HepG2 (cell line): ENCODE data around the gene PDS5B. TPM values are rescaled to one million over a fixed set of nuclear protein-coding genes. Genes with fewer than 3 reads are reported as not detected.

Experiments used
- KLF6 ChIP-seq: IDR thresholded peaks from 2 replicates; pipeline ENCODE4 v1.8.0; 2016; ENCODE audit warnings: missing biosample characterization, missing genetic modification reagents
- MTA3 ChIP-seq: sonication (generic); formaldehyde crosslinking; IDR thresholded peaks from 2 replicates; pipeline ENCODE4 v1.4.0; 2020; ENCODE audit warnings: missing genetic modification reagents
- POGZ ChIP-seq: sonication (generic); formaldehyde crosslinking; IDR thresholded peaks from 2 replicates; pipeline ENCODE4 v1.4.0; 2020; ENCODE audit warnings: mild to moderate bottlenecking, missing genetic modification reagents
- PRPF4 ChIP-seq: fragments of 200-400 bp; formaldehyde crosslinking; IDR thresholded peaks from 2 replicates; pipeline ENCODE4 v1.6.1; 2016; ENCODE audit warnings: low read length, low read depth; ENCODE audit not compliant: poor library complexity, severe bottlenecking
- RARG ChIP-seq: sonication (generic); formaldehyde crosslinking; IDR thresholded peaks from 2 replicates; pipeline ENCODE4 v1.4.0; 2020; ENCODE audit warnings: low read depth, mild to moderate bottlenecking, missing genetic modification reagents
- RXRA ChIP-seq: sonication (generic); formaldehyde crosslinking; IDR thresholded peaks from 2 replicates; pipeline ENCODE4 v1.5.1; 2020; ENCODE audit warnings: missing genetic modification reagents
- SALL2 ChIP-seq: sonication (generic); formaldehyde crosslinking; IDR thresholded peaks from 2 replicates; pipeline ENCODE4 v1.8.1; 2023; ENCODE audit warnings: mild to moderate bottlenecking, missing genetic modification reagents, inconsistent platforms
- SIX4 ChIP-seq: sonication (generic); formaldehyde crosslinking; IDR thresholded peaks from 2 replicates; pipeline ENCODE4 v1.4.0; 2020; ENCODE audit warnings: missing genetic modification reagents
- TMF1 ChIP-seq: sonication (generic); formaldehyde crosslinking; IDR thresholded peaks from 2 replicates; pipeline ENCODE4 v1.8.1; 2022; ENCODE audit warnings: low read depth, missing genetic modification reagents
- TOE1 ChIP-seq: sonication (generic); formaldehyde crosslinking; IDR thresholded peaks from 2 replicates; pipeline ENCODE4 v1.4.0; 2020; ENCODE audit warnings: mild to moderate bottlenecking, missing genetic modification reagents
- ZNF124 ChIP-seq: sonication (generic); formaldehyde crosslinking; IDR thresholded peaks from 2 replicates; pipeline ENCODE4 v1.4.0; 2020; ENCODE audit warnings: missing genetic modification reagents
- ZNF251 ChIP-seq: sonication (generic); formaldehyde crosslinking; IDR thresholded peaks from 2 replicates; pipeline ENCODE4 v1.9.0; 2021; ENCODE audit warnings: mild to moderate bottlenecking, missing genetic modification reagents
- ZNF296 ChIP-seq: sonication (generic); formaldehyde crosslinking; conservative IDR thresholded peaks from 2 replicates; pipeline ENCODE4 v1.5.0; 2020; ENCODE audit warnings: mild to moderate bottlenecking, missing genetic modification reagents
- ZNF44 ChIP-seq: sonication (generic); formaldehyde crosslinking; IDR thresholded peaks from 2 replicates; pipeline ENCODE4 v1.5.1; 2020; ENCODE audit warnings: mild to moderate bottlenecking, missing genetic modification reagents
- ZNF496 ChIP-seq: sonication (generic); formaldehyde crosslinking; IDR thresholded peaks from 2 replicates; pipeline ENCODE4 v1.8.1; 2023; ENCODE audit warnings: mild to moderate bottlenecking, moderate library complexity, missing genetic modification reagents; ENCODE audit not compliant: insufficient replicate concordance
- ZNF572 ChIP-seq: sonication (generic); formaldehyde crosslinking; IDR thresholded peaks from 2 replicates; pipeline ENCODE4 v1.5.1; 2020; ENCODE audit warnings: mild to moderate bottlenecking, missing genetic modification reagents
- ZNF773 ChIP-seq: sonication (generic); formaldehyde crosslinking; IDR thresholded peaks from 2 replicates; pipeline ENCODE4 v1.4.0; 2020; ENCODE audit warnings: missing genetic modification reagents, borderline replicate concordance
- ZNF792 ChIP-seq: IDR thresholded peaks from 2 replicates; pipeline ENCODE4 v1.6.1; 2016
- ZNF878 ChIP-seq: sonication (generic); formaldehyde crosslinking; IDR thresholded peaks from 2 replicates; pipeline ENCODE4 v1.8.1; 2023; ENCODE audit warnings: mild to moderate bottlenecking, missing genetic modification reagents, moderate library complexity
- polyA plus RNA-seq, 8 experiments: library from polyadenylated mRNA; depleted of rRNA in 3 of 8; stranded (reverse) in 7 of 8; unstranded in 1 of 8; fragments of >200 nt; fragmentation: Illumina TruSeq in 4 of 8; extraction: Trizol in 4 of 8; gene quantifications; 2 replicates each; pipeline versions ENCODE4 v1.2.1 to v1.2.3, GENCODE V29; 2011 to 2016; ENCODE audit warnings: low read depth in 4 of 8, missing spikeins in 1 of 8, mixed read lengths in 1 of 8; ENCODE audit not compliant: insufficient read depth in 1 of 8
- total RNA-seq, 5 experiments: library from RNA; depleted of rRNA; stranded (reverse); fragments of >200 nt; fragmentation: Illumina TruSeq; extraction: Trizol; gene quantifications; 2 replicates each; pipeline ENCODE4 v1.2.3, GENCODE V29; 2016; ENCODE audit warnings: low read depth in 1 of 5
- TF ChIP-seq, protein P1 (sequence below): sonication (generic); formaldehyde crosslinking; conservative IDR thresholded peaks from 2 replicates; pipeline ENCODE4 v1.4.0; 2020; ENCODE audit warnings: missing genetic modification reagents
- TF ChIP-seq, protein P2 (sequence below): sonication (generic); formaldehyde crosslinking; IDR thresholded peaks from 2 replicates; pipeline ENCODE4 v1.5.1; 2020; ENCODE audit warnings: missing genetic modification reagents, mild to moderate bottlenecking, borderline replicate concordance
- TF ChIP-seq, protein P3 (sequence below): sonication (generic); formaldehyde crosslinking; IDR thresholded peaks from 2 replicates; pipeline ENCODE4 v1.5.1; 2020; ENCODE audit warnings: mild to moderate bottlenecking, moderate library complexity, missing genetic modification reagents
- TF ChIP-seq, protein P4 (sequence below): sonication (generic); formaldehyde crosslinking; IDR thresholded peaks from 2 replicates; pipeline ENCODE4 v1.5.0; 2020; ENCODE audit warnings: missing genetic modification reagents
- TF ChIP-seq, protein P5 (sequence below): sonication (generic); formaldehyde crosslinking; IDR thresholded peaks from 2 replicates; pipeline ENCODE4 v1.4.0; 2020; ENCODE audit warnings: mild to moderate bottlenecking, missing genetic modification reagents

The PDS5B gene
- total and polyA plus RNA-seq, 2 of the 13 experiments (the other 11 are each of a cell fraction or from before 2014, with no cell fraction given) = 5.8 to 24.6 TPM

DNA sequence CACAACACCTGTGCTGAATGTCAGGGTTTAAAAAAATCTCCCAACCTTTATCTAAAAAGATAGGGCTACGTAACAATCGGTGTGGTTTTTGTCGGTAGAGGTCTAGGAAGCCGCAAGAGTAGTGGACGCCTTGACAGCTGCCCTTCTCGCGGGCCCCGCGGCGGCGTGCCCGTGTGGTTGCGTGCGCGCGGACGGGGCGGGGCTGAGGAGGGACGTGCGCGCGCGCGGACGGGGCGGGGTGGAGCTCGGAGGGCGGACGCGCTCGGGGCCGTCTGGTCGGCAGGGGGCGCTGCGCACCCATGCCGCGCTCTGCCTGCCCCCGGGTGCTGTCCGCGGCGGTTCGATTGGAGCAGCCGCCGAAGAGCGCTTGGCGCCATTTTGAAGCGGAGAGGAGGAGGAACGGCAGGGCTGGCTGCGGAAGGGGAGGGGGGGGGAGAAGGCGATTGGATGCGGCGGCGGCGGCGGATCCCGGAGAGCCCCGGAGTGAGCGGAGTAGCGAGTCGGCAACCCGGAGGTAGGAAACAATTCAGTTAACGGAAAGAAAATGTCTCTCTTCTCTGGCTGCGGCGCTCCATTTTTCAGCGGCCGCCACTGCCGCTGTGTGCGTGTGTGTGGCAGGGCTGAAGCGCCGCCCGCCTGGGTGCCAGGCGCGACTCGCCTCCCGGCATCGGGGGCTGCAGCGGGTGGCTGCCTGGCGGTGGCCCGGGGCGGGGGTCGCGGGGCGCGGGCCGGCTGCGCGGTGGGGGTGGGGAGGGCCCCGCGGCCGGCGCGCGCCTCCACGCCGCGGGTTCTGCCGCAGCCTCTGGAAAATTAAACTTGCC, at the start of gene PDS5B (continued):
- TF ChIP-seq, protein P1, sequence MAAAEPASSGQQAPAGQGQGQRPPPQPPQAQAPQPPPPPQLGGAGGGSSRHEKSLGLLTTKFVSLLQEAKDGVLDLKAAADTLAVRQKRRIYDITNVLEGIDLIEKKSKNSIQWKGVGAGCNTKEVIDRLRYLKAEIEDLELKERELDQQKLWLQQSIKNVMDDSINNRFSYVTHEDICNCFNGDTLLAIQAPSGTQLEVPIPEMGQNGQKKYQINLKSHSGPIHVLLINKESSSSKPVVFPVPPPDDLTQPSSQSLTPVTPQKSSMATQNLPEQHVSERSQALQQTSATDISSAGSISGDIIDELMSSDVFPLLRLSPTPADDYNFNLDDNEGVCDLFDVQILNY (CRISPR knock-in tag) = peak; percentile 60; the same call in 1 of the 2 replicates
- TF ChIP-seq ZNF572 (CRISPR knock-in tag) (no peak), ZNF251 (CRISPR knock-in tag) (no peak), ZNF496 (CRISPR knock-in tag) (no peak), POGZ (peak; percentile 98), TMF1 (CRISPR knock-in tag) (no peak), PRPF4 (no peak), MTA3 (CRISPR knock-in tag) (no peak), ZNF124 (CRISPR knock-in tag) (no peak), ZNF878 (CRISPR knock-in tag) (no peak), SALL2 (peak; percentile 97), ZNF773 (CRISPR knock-in tag) (no peak; the same call in 1 of the 2 replicates), ZNF44 (CRISPR knock-in tag) (no peak), RARG (CRISPR knock-in tag) (no peak), RXRA (CRISPR knock-in tag) (no peak), KLF6 (no peak), ZNF296 (CRISPR knock-in tag) (no peak), TOE1 (CRISPR knock-in tag) (no peak), SIX4 (no peak), ZNF792 (CRISPR knock-in tag) (0 out of 2 replicates have a peak, but pooled peaks have one; percentile 16)
- TF ChIP-seq, protein P2, sequence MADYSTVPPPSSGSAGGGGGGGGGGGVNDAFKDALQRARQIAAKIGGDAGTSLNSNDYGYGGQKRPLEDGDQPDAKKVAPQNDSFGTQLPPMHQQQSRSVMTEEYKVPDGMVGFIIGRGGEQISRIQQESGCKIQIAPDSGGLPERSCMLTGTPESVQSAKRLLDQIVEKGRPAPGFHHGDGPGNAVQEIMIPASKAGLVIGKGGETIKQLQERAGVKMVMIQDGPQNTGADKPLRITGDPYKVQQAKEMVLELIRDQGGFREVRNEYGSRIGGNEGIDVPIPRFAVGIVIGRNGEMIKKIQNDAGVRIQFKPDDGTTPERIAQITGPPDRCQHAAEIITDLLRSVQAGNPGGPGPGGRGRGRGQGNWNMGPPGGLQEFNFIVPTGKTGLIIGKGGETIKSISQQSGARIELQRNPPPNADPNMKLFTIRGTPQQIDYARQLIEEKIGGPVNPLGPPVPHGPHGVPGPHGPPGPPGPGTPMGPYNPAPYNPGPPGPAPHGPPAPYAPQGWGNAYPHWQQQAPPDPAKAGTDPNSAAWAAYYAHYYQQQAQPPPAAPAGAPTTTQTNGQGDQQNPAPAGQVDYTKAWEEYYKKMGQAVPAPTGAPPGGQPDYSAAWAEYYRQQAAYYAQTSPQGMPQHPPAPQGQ (CRISPR knock-in tag) = no peak
- TF ChIP-seq, protein P3, sequence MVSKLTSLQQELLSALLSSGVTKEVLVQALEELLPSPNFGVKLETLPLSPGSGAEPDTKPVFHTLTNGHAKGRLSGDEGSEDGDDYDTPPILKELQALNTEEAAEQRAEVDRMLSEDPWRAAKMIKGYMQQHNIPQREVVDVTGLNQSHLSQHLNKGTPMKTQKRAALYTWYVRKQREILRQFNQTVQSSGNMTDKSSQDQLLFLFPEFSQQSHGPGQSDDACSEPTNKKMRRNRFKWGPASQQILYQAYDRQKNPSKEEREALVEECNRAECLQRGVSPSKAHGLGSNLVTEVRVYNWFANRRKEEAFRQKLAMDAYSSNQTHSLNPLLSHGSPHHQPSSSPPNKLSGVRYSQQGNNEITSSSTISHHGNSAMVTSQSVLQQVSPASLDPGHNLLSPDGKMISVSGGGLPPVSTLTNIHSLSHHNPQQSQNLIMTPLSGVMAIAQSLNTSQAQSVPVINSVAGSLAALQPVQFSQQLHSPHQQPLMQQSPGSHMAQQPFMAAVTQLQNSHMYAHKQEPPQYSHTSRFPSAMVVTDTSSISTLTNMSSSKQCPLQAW = peak; percentile 52; the same call in 1 of the 2 replicates
- TF ChIP-seq, protein P4, sequence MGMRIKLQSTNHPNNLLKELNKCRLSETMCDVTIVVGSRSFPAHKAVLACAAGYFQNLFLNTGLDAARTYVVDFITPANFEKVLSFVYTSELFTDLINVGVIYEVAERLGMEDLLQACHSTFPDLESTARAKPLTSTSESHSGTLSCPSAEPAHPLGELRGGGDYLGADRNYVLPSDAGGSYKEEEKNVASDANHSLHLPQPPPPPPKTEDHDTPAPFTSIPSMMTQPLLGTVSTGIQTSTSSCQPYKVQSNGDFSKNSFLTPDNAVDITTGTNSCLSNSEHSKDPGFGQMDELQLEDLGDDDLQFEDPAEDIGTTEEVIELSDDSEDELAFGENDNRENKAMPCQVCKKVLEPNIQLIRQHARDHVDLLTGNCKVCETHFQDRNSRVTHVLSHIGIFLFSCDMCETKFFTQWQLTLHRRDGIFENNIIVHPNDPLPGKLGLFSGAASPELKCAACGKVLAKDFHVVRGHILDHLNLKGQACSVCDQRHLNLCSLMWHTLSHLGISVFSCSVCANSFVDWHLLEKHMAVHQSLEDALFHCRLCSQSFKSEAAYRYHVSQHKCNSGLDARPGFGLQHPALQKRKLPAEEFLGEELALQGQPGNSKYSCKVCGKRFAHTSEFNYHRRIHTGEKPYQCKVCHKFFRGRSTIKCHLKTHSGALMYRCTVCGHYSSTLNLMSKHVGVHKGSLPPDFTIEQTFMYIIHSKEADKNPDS (CRISPR knock-in tag) = no peak
- TF ChIP-seq, protein P5, sequence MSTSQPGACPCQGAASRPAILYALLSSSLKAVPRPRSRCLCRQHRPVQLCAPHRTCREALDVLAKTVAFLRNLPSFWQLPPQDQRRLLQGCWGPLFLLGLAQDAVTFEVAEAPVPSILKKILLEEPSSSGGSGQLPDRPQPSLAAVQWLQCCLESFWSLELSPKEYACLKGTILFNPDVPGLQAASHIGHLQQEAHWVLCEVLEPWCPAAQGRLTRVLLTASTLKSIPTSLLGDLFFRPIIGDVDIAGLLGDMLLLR (CRISPR knock-in tag) = peak; percentile 85
